Tibial artery (tissue), 4 donors: Measurements from ENCODE around the gene ZNRF3.

Source experiments
- DNase-seq, 2 donors: peaks; one replicate each; pipeline ENCODE4 v3.0.0-alpha.2; 2019
- H3K27ac ChIP-seq, 2 donors: fragments of 200-600 bp; sonication (generic) in 1 of 2; 1 replicate in 1 of 2; 2 replicates in 1 of 2; pipeline ENCODE4 v1.5.1; 2018 to 2019; ENCODE audit warnings: mild to moderate bottlenecking in 1 of 2
- H3K27me3 ChIP-seq, 2 donors: fragments of 200-600 bp; sonication (generic) in 1 of 2; one replicate each; pipeline versions ENCODE4 v1.5.1 to v1.6.0; 2016 to 2019
- H3K36me3 ChIP-seq, 3 donors: fragments of 200-600 bp; sonication (generic) in 2 of 3; one replicate each; pipeline ENCODE4 v1.5.1; 2016 to 2019; ENCODE audit warnings: mild to moderate bottlenecking in 2 of 3
- H3K4me1 ChIP-seq, 4 donors: fragments of 200-600 bp; sonication (generic) in 2 of 4; 1 replicate in 3 of 4; 2 replicates in 1 of 4; pipeline ENCODE4 v1.5.1; 2016 to 2019
- H3K4me3 ChIP-seq, 2 donors: fragments of 200-600 bp; sonication (generic) in 1 of 2; 1 replicate in 1 of 2; 2 replicates in 1 of 2; pipeline ENCODE4 v1.5.1; 2018 to 2019; ENCODE audit warnings: mild to moderate bottlenecking in 2 of 2
- H3K9me3 ChIP-seq, 3 donors: fragments of 200-600 bp; sonication (generic) in 1 of 3; one replicate each; pipeline ENCODE4 v1.5.1; 2016 to 2019
- intact Hi-C: fragments of 100-400 bp; cut with DNase I; formaldehyde crosslinking; loops from one replicate; pipeline ENCODE4 v1.15.0; 2023; ENCODE audit warnings: low total_unique reads
- TF ChIP-seq, protein P1 (sequence below), 2 experiments: fragments of 200-600 bp in 1 of 2; fragments of 450-650 bp in 1 of 2; IDR thresholded peaks; one replicate each; pipeline ENCODE4 v1.5.1; 2017 to 2019; ENCODE audit warnings: antibody characterized with exemption in 2 of 2, mild to moderate bottlenecking in 1 of 2, moderate library complexity in 1 of 2

ZNRF3 gene

DNA sequence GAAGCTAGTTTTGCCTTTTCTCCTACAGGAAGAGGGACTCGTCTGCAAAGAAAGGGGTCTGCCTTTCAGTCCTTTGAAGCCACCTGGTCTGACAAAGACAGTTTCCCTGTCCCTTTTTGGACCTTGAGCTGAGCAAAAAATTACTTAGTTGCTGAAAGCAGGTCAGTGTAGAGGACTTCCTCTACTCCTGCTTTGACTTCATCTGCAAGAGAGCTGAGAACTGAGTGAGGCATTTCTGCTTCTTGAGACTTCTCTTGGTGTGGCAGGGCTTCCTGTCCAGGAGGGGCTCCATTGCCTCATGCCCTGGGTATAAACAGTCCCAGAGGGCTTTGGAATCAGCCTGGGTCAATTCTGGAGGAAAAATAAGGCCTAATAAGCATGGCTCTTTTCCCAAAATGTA lies 73.1 kb downstream of the ZNRF3 start:
- no peaks in the 10 kb centered on the region for H3K9me3 ChIP-seq
- no peak overlapping the region for H3K27ac ChIP-seq
- TF ChIP-seq, protein P1, sequence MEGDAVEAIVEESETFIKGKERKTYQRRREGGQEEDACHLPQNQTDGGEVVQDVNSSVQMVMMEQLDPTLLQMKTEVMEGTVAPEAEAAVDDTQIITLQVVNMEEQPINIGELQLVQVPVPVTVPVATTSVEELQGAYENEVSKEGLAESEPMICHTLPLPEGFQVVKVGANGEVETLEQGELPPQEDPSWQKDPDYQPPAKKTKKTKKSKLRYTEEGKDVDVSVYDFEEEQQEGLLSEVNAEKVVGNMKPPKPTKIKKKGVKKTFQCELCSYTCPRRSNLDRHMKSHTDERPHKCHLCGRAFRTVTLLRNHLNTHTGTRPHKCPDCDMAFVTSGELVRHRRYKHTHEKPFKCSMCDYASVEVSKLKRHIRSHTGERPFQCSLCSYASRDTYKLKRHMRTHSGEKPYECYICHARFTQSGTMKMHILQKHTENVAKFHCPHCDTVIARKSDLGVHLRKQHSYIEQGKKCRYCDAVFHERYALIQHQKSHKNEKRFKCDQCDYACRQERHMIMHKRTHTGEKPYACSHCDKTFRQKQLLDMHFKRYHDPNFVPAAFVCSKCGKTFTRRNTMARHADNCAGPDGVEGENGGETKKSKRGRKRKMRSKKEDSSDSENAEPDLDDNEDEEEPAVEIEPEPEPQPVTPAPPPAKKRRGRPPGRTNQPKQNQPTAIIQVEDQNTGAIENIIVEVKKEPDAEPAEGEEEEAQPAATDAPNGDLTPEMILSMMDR (IDR thresholded peaks at IDR 0.05) = no peak

GRCh38 chr22:28958611-28959010 lies 75.2 kb downstream of the ZNRF3 start:
- no peak overlapping the region for H3K27ac ChIP-seq

More for the DNA sequence above, 73.1 kb downstream of the ZNRF3 start:
- no peaks in the 10 kb centered on the region for H3K27me3 ChIP-seq
- no peaks in the 10 kb centered on the region for H3K36me3 ChIP-seq
- intact Hi-C loops = loop anchor here (10.0 kb wide), 2 partner anchors 72 to 88 kb away; partner anchors contain the start of gene ZNRF3
- H3K4me3 ChIP-seq = no peak overlapping the region
- peaks cover 0 to 44% (median 10%) of the 10 kb centered on the region in 4 donors for H3K4me1 ChIP-seq
- no peak for DNase-seq

DNA sequence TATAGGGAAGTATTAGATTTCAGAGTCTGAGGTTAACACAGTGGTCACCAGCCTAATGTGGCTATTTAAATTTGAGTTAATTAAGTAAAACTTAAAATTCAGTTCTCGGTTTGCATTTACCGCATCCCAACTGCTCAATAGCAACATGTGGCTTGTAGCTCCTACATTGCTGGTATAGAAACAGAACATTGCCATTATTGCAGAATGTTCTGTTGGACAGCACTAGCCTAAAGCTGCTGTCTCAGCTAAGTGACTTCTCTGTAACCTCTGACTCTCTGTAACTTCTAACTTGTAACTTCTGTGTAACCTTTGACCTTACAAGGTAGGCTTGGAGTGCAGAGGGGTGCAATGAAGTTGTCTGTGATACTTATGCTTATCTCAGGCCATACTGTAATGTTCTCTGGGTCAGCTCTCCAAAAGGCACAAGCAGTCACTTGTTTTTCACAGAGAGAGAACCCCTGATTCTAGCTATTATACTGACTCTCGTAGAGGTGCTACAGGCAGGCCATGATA lies 78.7 kb downstream of the ZNRF3 start:
- no peaks in the 10 kb centered on the region for H3K27me3 ChIP-seq
- no peak overlapping the region for H3K4me3 ChIP-seq
- TF ChIP-seq, protein P1 (IDR thresholded peaks at IDR 0.05) = no peak
- DNase-seq = no peak
- H3K4me1 ChIP-seq = peaks cover 0 to 18% (median 0%) of the 10 kb centered on the region in 4 donors
- intact Hi-C loops = loop anchor here (10.0 kb wide), 1 partner anchor 53 kb away; no protein-coding TSS in a partner anchor
- no peak overlapping the region for H3K27ac ChIP-seq
- no peaks in the 10 kb centered on the region for H3K36me3 ChIP-seq
- no peaks in the 10 kb centered on the region for H3K9me3 ChIP-seq

More at GRCh38 chr22:28958611-28959010, 75.2 kb downstream of the ZNRF3 start:
- Histone ChIP-seq H3K4me1 (peaks cover 0 to 30% (median 0%) of the 10 kb centered on the region in 4 donors), H3K4me3 (no peak overlapping the region), H3K27me3 (no peaks in the 10 kb centered on the region), H3K9me3 (no peaks in the 10 kb centered on the region), H3K36me3 (no peaks in the 10 kb centered on the region)
- intact Hi-C loops = loop anchor here (10.0 kb wide), 2 partner anchors 74 to 86 kb away; partner anchors contain the start of gene ZNRF3
- DNase-seq = no peak
- TF ChIP-seq, protein P1 (IDR thresholded peaks at IDR 0.05) = no peak

DNA sequence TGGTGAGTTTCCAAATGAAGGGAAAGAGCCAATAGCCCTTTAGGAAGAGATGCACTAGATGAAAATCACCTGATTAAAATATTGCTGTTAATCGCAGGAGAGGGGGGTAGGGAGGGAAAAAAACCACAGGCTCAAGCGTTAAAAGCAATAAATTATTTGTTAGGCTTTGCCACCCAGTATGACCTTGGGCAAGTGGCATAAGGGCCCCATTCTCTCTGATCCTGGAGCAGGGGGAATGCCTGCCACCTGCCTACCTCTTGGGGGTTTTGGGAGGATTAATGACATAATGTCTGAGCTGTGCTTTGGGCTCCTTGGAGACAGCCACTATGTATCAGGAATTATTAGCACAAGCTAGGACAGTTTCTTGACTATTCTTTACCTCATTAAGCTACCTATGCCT lies 80.0 kb downstream of the ZNRF3 start:
- Histone ChIP-seq H3K4me3 (no peak overlapping the region), H3K27ac (no peak overlapping the region), H3K36me3 (no peaks in the 10 kb centered on the region), H3K9me3 (no peaks in the 10 kb centered on the region), H3K4me1 (peaks cover 0 to 18% (median 0%) of the 10 kb centered on the region in 4 donors), H3K27me3 (no peaks in the 10 kb centered on the region)
- DNase-seq = no peak
- TF ChIP-seq, protein P1 (IDR thresholded peaks at IDR 0.05) = no peak
- intact Hi-C loops = loop anchor here (10.0 kb wide), 1 partner anchor 51 kb away; no protein-coding TSS in a partner anchor

GRCh38 chr22:28967163-28967665 lies 83.8 kb downstream of the ZNRF3 start:
- H3K27ac ChIP-seq = no peak overlapping the region
- intact Hi-C loops = loop anchor here (10.0 kb wide), 1 partner anchor 48 kb away; no protein-coding TSS in a partner anchor

More at GRCh38 chr22:28967163-28967665, 83.8 kb downstream of the ZNRF3 start:
- TF ChIP-seq, protein P1 (IDR thresholded peaks at IDR 0.05) = no peak
- no peaks in the 10 kb centered on the region for H3K27me3 ChIP-seq
- peaks cover 0 to 1% (median 0%) of the 10 kb centered on the region in 4 donors for H3K4me1 ChIP-seq
- H3K9me3 ChIP-seq = no peaks in the 10 kb centered on the region
- DNase-seq = no peak
- no peaks in the 10 kb centered on the region for H3K36me3 ChIP-seq
- no peak overlapping the region for H3K4me3 ChIP-seq
